ENCODE results near the gene EIF3L. TPM values are rescaled to one million over a fixed set of nuclear protein-coding genes. Genes with fewer than 3 reads are reported as not detected.

Gene EIF3L
- total and polyA plus RNA-seq, 10 of the 15 experiments (the other 5 are each of a cell fraction or from before 2014, with no cell fraction given), result 294 to 1,037 (median 618) TPM

DNA sequence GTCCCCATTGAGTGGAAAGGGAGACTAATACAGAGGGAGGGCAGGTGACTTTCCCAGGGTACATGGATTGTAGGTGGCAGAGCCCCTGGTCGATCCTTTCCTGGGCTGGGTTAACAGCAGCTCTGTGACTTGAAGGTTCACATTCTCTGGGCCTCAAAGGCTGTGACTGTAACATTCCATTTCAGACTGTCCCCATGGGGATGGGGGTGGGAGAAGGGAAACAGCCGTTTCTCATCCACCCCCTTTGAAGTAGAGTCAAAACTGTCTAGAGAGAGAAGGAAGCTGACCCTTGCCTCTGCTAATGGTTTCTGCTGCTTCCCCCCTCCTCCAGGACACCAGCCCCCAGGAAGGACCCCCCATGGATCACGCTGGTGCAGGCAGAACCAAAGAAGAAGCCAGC, 76.1 kb downstream of the EIF3L start:
- POLR2A ChIA-PET, result no interaction called here
- DNase-seq (ENCODE audit: low read depth, low spot score) (no peak), FAIRE-seq (no peak), ATAC-seq (no peak)
- intact Hi-C loops (cut with micrococcal nuclease; ENCODE audit: unreplicated experiment), result no loop called here
- BruUV-seq (replicated peaks), result no TSS peak
- peaks cover 3 to 6% of the 10 kb centered on the region in 2 experiments; a peak in 3 of 4 replicates for H3K36me3 ChIP-seq (ENCODE audit: control insufficient read depth in 2 of 2, insufficient read depth in 2 of 2, low read length in 1 of 2)
- in situ Hi-C loops (cut with MboI), result no loop called here
- no peaks in the 10 kb centered on the region for H3K27me3 ChIP-seq (replicated peaks in 1 of 2; ENCODE audit: control insufficient read depth in 2 of 2, insufficient read depth in 2 of 2, low read length in 1 of 2)
- SMC1A ChIA-PET (ENCODE audit: uncharacterized antibody, unreplicated experiment), result no interaction called here
- 67% methylated on average over 3 of the region's 3 CpGs for WGBS (ENCODE audit: insufficient coverage, insufficient replicate concordance, low lambda C conversion rate, missing lambda C conversion rate)
- H3K4me1 ChIP-seq (ENCODE audit: control insufficient read depth, insufficient read depth, low read length), result no peaks in the 10 kb centered on the region
- TF ChIP-seq RUNX3 (IDR thresholded peaks at IDR 0.05; ENCODE audit: low read length), result no peak
- no peak for TF ChIP-seq MEF2A (IDR thresholded peaks at IDR 0.05; ENCODE audit: insufficient read depth, low read depth, low read length)
- TF ChIP-seq SP1 (IDR thresholded peaks at IDR 0.05; ENCODE audit: low read depth, low read length), result no peak
- TF ChIP-seq MYC (IDR thresholded peaks at IDR 0.05; ENCODE audit: insufficient read depth, insufficient read length, insufficient replicate concordance, low read length, severe bottlenecking), result no peak
- TF ChIP-seq NBN (IDR thresholded peaks at IDR 0.05), result no peak
- TF ChIP-seq, protein P1, sequence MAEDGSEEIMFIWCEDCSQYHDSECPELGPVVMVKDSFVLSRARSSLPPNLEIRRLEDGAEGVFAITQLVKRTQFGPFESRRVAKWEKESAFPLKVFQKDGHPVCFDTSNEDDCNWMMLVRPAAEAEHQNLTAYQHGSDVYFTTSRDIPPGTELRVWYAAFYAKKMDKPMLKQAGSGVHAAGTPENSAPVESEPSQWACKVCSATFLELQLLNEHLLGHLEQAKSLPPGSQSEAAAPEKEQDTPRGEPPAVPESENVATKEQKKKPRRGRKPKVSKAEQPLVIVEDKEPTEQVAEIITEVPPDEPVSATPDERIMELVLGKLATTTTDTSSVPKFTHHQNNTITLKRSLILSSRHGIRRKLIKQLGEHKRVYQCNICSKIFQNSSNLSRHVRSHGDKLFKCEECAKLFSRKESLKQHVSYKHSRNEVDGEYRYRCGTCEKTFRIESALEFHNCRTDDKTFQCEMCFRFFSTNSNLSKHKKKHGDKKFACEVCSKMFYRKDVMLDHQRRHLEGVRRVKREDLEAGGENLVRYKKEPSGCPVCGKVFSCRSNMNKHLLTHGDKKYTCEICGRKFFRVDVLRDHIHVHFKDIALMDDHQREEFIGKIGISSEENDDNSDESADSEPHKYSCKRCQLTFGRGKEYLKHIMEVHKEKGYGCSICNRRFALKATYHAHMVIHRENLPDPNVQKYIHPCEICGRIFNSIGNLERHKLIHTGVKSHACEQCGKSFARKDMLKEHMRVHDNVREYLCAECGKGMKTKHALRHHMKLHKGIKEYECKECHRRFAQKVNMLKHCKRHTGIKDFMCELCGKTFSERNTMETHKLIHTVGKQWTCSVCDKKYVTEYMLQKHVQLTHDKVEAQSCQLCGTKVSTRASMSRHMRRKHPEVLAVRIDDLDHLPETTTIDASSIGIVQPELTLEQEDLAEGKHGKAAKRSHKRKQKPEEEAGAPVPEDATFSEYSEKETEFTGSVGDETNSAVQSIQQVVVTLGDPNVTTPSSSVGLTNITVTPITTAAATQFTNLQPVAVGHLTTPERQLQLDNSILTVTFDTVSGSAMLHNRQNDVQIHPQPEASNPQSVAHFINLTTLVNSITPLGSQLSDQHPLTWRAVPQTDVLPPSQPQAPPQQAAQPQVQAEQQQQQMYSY (CRISPR knock-in tag; IDR thresholded peaks at IDR 0.05), result no peak
- no peak for TF ChIP-seq SMAD5 (IDR thresholded peaks at IDR 0.05; ENCODE audit: low read depth)
- TF ChIP-seq, protein P2, sequence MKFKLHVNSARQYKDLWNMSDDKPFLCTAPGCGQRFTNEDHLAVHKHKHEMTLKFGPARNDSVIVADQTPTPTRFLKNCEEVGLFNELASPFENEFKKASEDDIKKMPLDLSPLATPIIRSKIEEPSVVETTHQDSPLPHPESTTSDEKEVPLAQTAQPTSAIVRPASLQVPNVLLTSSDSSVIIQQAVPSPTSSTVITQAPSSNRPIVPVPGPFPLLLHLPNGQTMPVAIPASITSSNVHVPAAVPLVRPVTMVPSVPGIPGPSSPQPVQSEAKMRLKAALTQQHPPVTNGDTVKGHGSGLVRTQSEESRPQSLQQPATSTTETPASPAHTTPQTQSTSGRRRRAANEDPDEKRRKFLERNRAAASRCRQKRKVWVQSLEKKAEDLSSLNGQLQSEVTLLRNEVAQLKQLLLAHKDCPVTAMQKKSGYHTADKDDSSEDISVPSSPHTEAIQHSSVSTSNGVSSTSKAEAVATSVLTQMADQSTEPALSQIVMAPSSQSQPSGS (IDR thresholded peaks at IDR 0.05; ENCODE audit: low read length), result no peak
- TF ChIP-seq FOXM1 (IDR thresholded peaks at IDR 0.05; ENCODE audit: low read depth, low read length), result no peak
- TF ChIP-seq EGR1 (IDR thresholded peaks at IDR 0.05; ENCODE audit: borderline replicate concordance in 1 of 2, low read depth in 2 of 2, low read length in 2 of 2), result no peak
- TF ChIP-seq EP300 (IDR thresholded peaks at IDR 0.05; ENCODE audit: borderline replicate concordance in 1 of 2, control insufficient read depth in 1 of 2, low read depth in 2 of 2, low read length in 2 of 2), result no peak
- H4K20me1 ChIP-seq (ENCODE audit: control insufficient read depth, insufficient read depth), result no peaks in the 10 kb centered on the region
- no peak overlapping the region for H3K4me3 ChIP-seq
- RAD21 ChIA-PET (ENCODE audit: unreplicated experiment), result no interaction called here
- CTCF ChIA-PET, result interaction anchor here (1.4 kb wide), 1 partner anchor 50 kb away, joined by 3 read pairs; no protein-coding TSS in a partner anchor
- H2AFZ ChIP-seq (ENCODE audit: control insufficient read depth, low read depth, low read length), result no peak overlapping the region
- H3K79me2 ChIP-seq (ENCODE audit: control insufficient read depth, insufficient read depth, low read length), result no peaks in the 10 kb centered on the region
- no peak overlapping the region for H3K27ac ChIP-seq (ENCODE audit: control insufficient read depth, insufficient read depth)
- H3K9me3 ChIP-seq (replicated peaks; ENCODE audit: control insufficient read depth, insufficient read depth, low read length), result no peaks in the 10 kb centered on the region
- H3K4me2 ChIP-seq (ENCODE audit: control insufficient read depth, insufficient read depth), result no peak overlapping the region
- H3K9ac ChIP-seq (ENCODE audit: control insufficient read depth, insufficient read depth, low read length), result no peak overlapping the region
